NCI-H345 treated with DMSO at 0.1 percent for 48 hours (cell line): ENCODE results near the gene HNRNPAB.
A peak's percentile ranks its signal among the peaks of the same experiment; 100 is the strongest.

Source experiments
- DNase-seq: peaks from one replicate; lab custom pipeline; 2025; ENCODE audit not compliant: unreplicated experiment; lab: John Stamatoyannopoulos, UW

The HNRNPAB gene

DNA sequence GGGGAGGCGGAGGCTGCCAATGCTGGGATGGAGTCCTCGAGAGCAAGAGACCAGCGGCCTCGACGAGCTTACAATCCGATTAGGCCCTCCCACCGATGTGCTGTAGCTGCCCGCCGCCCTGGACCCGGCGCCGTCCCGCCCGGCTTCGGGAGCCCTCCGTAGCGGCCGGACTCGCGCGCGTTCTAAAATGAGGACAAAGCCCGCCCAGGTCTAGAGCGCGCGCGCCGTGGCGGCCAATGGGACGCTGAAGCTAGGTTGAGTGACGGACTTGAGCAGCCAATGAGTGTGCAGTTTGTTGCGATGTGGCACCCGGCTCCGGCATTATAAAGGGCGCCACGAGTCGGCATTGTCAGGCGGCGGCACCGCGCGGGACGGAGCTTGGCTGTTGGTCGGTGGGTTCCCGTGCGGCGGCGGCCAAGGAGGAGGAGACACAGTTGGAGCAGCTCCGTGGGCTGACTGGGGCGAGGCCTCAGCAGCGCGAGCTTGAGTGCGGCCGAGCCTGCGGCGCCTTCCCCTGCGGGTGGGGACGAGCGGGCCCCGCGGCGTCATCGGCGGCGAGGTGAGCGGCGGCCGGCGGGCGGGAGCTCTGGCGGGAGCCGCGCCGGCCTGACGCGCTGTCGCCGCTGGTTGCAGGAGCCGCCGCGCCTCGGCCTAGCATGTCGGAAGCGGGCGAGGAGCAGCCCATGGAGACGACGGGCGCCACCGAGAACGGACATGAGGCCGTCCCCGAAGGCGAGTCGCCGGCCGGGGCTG lies at the start of gene HNRNPAB:
HNRNPAB (plus strand) TSS at position 352 of the 753 bp plus-strand sequence; CDS start at position 657, 305 bp downstream.
- DNase-seq: peak; percentile 94

DNA sequence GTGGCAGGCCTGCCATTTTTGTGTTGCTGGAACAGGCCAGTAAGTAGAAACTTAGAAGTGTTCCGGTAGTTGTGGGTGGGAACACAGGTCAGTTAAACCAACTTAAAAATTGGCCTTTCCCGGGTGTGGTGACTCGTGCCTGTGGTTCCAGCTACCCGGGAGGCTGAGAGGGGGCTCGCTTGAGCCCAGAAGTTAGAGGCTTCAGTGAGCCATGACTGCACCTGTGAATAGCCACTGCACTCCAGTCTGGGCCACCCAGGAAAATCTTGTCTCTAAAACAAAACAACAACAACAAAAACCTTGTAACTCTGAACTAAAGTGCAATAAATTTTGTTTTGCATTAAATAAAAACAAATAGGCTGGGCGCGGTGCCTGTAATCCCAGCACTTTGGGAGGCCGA lies 49.3 kb upstream of the HNRNPAB start:
- no peak for DNase-seq

DNA sequence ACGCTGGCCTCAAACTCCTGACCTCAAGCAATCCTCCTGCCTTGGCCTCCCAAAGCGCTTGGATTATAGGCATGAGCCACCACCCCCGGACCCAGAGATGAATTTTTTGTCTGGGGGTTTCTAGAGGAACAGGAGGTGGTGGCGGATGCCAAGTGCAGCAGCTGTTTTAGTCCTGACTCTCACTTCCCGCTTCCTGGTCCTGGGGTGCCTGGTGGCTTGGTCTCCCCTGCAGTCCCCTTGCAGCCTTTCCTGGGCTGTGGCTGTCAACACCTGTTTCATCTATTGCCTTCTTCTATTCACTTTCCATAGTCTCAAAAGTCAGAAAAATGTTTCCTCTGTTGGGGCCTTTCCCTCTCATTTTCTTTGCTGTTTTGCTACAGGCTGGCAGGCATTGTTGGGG lies 44.2 kb upstream of the HNRNPAB start:
- DNase-seq: no peak

DNA sequence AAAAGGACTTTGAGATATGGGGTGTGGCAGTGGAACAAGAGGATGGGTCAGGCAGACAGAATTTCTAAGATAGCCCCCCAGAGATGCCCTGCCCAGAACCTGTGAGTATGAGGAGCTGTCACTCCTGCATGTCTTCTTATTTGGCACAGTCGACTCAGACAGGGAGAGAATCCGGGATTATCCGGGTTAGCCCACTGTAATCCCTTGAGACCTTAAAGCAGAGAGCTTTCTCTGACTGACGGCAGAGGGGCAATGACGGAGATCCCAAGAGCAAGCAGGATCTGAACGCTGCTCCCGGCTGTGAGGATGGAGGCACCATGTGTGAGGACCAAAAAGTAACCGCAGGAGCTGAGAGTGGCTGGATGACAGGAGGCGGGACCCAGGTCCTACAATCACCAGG lies 41.9 kb upstream of the HNRNPAB start:
- DNase-seq: no peak

DNA sequence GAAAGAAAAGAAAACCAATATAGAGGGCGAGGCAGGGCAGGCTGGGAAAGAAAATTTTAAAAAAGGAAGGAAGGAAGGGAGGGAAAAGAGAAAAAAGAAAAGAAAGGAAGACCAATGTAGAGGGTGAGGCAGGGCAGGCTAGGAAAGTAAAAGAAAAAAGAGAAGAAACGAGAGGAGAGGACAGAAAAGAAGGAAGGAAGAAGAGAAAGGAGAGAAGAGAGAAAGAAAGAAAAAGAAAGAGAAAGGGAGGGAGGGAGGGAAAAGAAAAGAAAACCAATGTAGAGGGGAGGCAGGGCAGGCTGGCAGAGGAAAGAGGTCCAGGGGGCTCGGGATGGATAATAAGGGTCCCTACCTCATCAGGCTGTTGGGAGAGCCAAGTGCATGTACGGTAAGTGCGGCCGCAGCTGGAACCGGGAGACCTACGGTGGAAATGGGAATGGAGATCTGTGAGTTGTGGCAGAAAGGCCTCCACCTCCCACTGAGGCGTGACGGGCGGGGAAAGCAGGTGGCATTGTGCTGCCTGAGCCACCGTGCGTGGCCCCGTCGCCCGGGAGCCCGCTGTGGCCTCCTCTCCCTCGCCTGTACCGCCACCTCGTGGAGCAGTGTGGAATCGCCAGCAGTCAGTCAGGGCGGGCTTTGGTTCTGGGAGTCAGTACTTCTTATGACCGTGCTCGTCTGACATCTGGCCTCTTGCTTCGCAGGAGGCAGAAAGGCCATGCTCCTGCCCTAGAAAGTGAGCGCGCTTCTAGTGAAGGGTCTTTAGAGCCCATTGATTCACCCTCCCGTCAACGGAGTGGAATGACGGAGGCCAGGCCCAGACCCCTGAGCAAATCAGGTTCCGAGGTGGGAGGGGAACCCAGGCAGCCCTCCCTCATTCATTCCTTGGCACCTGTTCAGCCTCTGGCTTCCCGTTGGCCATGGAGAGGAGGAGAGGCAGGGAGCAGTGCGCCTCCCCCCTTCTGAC lies 40.3 kb upstream of the HNRNPAB start:
- DNase-seq: peak; percentile 88

DNA sequence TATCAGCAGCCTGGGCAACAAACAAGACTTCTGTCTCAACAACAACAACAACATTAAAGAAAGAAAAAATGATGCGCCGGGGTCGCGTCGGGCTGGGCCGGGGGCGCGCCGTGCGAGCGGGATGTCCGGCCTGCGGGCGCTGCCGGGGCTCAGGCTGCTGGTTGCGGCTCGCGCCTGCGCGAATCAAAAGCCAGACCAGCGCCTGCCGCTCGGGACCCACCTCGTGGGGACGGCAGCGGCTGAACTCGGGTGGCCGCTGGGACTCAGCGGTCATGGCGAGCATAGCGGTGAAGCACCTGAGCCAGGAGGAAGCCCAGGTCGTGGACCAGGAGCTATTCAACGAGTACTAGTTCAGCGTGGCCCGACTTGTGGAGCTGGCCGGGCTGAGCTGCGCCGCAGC lies 38.8 kb upstream of the HNRNPAB start:
- DNase-seq: no peak

DNA sequence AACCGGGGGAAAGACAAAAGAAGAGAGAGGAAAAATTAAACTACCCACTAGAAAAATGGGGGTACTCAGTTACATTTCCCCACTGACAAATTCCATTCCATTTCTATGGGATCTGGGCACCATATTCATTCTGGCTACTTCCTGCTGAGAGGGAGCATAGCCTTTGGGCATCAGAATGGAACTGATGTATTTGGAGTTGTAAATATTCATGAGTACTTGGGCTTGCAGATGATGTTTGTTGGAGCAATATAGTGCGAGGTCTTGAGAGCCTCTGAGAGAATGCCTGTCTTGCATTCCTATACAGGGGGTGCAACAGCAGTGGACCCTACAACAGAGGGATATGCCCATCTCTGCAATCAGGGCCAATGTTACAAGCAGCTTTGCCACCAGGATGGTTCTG lies 33.9 kb upstream of the HNRNPAB start:
- DNase-seq: no peak

DNA sequence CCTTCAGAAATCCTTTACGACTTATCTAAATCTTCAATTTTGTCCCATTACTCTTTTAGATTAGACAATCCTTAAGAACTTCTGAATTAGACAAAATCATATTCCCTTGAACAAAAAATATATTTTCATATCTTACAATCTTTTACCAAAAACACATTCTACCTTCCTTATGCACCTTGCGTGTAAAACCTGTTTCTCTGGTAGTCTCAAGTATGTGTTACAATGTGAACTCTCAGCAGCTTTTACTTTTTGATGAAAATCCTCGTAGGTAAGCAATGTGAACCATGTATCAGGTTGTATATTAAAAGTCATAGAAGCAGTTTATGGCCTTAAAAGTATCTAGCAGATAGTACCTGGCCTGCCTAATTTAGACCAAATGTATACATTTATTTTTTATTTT lies 29.9 kb upstream of the HNRNPAB start:
- no peak for DNase-seq

DNA sequence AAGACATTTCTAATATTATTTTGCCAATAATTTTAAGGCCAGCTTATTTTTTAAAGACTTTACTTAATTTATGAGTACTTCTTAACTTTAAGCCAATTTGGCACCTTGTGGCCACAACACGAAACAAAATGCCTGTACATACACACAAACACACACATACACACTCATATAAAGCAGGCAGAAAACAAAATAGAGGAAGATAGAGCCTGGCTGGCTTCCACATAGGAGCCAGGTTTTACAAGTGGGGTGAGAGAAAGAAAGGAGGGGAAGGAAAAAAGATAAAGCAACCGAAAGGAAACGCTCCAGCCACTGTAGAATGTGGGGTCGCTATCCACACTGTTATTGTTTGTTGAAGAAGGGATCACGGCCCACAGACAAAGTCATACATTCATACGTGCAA lies 27.5 kb upstream of the HNRNPAB start:
- DNase-seq: no peak

DNA sequence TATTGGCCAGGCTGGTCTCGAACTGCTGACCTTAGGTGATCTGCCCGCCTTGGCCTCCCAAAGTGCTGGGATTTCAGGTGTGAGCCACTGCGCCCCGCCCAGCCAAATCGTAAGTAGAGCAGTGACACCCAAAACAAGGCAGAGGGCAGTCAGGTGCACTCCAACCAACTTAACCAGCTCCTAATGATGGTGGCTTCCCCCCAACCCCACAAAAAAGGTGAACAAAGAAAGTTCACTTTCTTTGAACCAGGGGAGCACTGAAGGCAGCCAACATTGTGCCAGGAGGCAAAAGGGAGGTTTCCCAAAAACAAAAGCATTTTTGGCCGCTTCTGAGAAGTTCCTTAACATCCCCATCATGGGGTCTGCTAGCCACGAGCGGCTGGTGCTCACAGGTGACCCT lies 26.8 kb upstream of the HNRNPAB start:
- DNase-seq: no peak

DNA sequence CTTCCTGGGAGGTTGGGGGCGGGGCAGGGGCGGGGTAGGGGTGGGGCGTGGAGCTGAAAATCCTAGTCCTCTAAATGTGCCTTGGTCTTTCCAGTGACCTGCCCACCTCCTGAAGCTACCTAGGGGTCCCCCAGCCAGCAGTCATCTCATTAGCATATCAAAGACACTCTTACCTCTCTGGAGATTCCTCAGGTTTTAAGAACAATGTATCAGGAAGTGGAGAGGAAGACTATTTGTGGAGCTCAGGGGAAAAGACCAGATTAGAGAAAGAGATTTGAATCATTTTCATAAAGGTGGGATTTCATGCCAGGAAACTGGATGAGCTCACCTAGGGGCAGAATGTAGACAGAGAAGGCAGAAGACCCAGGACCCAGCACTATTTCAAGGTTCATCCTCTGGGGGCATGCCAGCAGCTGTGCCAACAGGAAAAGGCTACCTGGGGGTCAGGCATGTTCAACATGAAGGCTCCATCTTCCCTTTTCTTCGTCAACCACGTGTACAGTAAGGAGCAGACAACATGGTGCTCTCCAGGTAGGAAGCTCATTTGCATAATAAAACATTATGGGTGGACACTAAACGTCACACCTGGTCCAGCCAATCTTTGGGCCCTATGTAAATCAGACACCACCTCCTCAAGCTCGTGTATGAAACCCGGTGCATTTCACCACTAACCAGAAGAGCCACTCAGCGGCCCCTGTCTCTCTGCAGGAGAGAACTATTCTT lies 24.0 kb upstream of the HNRNPAB start:
- DNase-seq: no peak

DNA sequence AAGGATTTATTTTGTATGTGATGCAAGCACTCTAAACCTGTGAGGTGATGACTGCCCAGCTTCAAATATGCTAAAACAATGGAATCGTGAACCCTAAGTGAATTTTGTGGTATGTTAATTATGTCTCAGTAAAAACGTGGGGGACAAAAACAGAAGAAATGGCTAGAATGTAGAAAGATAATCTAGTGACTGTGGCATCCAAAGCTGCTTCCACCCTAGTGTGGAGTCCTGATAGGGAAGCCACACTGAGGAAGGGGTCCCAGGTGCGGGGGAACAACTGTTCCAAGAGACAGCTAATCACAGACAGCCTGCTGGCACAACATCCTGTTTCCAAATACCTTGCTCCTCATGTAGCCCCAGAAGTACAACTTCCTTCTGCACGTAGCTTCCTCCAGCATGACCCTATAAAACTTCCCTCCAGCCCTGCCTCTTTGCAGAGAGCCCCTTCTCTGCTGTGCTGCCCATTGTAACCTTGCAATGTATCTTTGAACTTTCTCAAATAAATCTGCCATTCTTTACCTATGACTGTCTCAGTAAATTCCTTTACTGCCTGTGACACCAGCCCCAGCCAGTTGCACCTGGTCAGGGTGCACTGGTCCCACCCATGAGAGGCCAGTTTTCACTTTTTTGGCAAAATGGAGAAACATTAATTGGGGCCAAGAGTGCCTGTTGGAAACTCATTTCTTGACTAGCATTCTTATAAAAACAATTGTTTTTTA lies 22.0 kb upstream of the HNRNPAB start:
- DNase-seq: no peak

DNA sequence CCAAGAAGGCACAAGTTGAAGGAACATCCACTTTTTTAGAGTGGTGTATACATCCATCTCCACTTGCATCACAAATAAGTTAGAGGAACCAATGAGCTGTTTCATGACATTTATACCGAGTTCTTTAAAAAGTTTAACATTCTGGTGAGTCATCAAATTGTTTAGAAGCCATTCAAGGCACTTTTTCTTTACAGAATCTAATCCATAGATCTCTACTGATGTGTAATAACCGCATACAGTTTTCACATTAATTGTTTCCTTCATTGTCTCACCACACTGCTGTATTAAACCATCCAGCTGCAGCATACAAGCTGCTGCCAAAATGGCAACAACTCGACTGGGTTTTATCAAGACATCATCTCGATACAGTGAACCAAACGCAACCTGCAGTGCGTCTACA lies 17.9 kb upstream of the HNRNPAB start:
- no peak for DNase-seq

DNA sequence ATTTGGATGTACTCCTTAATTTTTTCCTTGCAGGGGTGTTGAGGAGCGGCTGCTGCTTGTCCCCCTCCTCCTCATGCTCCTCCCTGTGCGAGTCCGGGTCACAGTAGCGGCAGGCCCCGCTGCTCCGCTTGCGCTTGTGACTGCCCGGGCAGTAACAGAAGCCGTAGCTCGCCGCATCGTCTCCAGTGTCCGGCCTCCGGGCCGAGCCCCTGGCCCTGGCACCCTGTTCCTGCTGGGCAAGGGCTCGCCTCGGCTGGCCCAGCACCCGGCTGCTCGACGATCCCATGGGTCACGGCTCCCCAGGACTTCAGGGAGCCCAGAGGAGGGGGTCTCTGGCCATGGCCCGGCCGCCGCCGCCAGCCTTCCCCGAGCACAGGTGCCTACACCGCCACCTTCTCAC lies 17.3 kb upstream of the HNRNPAB start, which contains the start of gene GMCL2:
GMCL2 (minus strand) TSS at position 358 of the 400 bp plus-strand sequence; CDS start at position 286, 72 bp downstream.
- DNase-seq: no peak

DNA sequence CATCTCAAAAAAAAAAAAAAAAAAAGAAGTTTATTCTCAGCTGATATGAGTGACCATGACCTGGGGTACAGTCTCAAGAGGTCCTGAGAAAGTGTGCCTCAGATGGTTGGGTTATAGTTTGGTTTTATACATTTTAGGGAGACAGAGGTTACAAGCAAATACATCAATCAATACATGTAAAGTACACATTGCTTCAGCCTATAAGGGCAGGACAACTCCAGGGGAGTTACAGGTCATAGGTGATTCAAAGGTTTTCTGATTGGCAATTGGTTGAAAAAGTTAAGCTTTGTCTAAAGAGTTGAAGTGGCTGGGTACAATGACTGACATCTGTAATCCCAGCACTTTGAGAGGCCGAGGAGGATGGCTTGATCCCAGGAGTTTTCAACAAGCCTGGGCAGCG lies 14.9 kb upstream of the HNRNPAB start:
- no peak for DNase-seq

DNA sequence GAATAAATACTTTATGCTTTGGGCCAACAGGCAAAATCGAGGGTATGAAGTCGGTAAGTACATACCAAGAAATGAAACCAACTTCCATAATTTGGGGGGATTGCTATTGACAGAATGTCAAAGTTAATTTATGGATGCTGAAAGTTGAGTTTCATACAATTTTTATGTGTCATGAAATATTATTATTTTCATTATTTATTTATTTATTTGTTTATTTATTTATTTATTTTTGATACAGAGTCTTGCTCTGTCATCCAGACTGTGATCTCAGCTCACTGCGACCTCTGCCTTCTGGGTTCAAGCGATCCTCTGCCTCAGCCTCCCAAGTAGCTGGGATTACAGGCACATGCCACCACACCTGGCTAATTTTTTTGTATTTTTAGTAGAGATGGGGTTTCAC lies 12.7 kb upstream of the HNRNPAB start:
- DNase-seq: no peak

DNA sequence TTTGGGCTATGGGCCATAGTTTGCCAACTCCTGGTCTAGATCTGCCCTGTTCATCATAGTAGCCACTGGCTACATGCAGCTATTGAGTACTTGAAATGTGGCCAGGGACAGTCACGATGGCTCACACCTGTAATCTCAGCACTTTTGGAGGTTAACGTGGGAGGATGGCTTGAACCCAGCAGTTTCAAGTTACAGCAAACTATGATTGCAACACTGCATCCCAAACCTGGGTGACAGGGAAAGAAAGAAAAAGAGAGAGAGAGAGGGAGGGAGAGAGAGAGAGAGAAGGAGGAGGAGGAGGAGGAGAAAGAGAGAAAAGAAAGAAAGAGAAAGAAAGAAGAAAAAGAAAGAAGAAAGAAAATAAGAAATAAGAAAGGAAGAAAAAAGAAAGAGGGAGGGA lies 12.1 kb upstream of the HNRNPAB start:
- DNase-seq: no peak

DNA sequence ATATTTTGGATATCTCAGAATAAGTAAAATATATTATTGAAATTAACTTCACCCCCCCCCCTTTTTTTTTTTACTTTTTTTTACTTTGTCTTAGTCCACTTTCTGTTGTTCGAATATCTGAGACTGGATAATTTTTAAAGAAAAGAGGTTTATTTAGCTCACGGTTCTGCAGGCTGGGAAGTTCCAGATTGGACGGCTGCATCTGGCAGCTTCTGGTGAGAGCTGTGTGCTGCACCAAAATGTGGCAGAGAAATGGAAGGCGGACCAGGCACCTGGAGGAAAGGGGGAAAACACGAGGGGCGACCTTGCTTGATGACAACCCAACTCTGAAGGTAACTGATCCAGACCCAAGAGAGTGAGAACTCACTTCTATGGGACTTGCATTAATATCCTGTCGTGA lies 11.5 kb upstream of the HNRNPAB start:
- DNase-seq: no peak

DNA sequence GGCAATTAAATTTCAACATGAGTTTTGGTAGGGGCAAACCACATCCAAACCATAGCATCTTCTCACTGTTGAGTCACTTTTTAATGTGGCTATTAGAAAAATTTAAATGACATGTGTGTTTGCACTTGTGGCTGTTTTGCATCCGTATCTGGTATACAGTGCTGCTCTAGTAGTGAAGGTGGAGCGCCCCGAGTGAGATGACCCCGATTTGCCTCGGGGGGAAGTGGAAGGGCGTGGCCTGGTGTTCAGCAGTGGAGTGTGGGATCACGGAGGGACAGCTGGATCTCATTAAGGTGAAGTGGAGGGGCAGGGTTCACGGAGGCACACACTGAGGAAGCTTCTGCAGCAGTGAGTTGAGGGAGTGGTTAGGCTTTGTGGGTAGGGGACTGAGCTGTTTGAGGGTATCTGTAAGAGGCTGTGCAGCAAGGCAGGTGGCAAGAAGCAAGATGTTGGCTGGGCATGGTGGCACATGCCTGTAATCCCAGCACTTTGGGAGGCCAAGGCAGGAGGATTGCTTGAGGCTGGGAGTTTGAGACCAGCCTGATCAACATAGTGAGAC lies 11.0 kb upstream of the HNRNPAB start:
- DNase-seq: no peak

DNA sequence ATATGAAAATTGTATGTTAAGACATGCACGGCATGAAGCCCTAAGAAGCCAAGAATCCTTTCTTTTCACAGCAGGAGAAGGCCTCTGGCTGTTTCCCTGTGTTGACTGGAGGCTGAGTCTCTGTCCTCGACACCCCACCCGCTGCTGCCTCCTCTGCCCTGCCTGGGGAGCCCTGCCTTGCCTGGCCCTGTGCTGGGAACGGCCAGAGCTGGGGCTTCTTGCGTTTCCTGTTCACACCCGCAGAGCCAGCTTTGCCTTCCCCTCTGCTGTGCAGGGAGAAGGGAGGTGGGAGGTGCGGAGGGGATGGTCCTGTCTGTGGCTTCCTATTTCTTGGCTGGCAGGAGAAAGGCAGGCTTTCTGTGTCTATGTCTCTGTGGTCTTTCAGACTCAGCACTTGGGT lies 10.3 kb upstream of the HNRNPAB start:
- no peak for DNase-seq
